HG02970 (cell line): ENCODE measurements around the gene CLN3.
"Not testable (repeated sequence)": the region's sequence is repeated elsewhere in the genome, so short reads cannot be mapped to it uniquely, and the experiment has no call there.

Source experiments
- ATAC-seq: cut with Tn5 transposase; IDR thresholded peaks from one replicate; pipeline ENCODE4 v1.9.1; 2021; ENCODE audit warnings: mild to moderate bottlenecking, moderate library complexity, moderate number of reproducible peaks; ENCODE audit not compliant: unreplicated experiment, low FRiP score

Gene CLN3

DNA sequence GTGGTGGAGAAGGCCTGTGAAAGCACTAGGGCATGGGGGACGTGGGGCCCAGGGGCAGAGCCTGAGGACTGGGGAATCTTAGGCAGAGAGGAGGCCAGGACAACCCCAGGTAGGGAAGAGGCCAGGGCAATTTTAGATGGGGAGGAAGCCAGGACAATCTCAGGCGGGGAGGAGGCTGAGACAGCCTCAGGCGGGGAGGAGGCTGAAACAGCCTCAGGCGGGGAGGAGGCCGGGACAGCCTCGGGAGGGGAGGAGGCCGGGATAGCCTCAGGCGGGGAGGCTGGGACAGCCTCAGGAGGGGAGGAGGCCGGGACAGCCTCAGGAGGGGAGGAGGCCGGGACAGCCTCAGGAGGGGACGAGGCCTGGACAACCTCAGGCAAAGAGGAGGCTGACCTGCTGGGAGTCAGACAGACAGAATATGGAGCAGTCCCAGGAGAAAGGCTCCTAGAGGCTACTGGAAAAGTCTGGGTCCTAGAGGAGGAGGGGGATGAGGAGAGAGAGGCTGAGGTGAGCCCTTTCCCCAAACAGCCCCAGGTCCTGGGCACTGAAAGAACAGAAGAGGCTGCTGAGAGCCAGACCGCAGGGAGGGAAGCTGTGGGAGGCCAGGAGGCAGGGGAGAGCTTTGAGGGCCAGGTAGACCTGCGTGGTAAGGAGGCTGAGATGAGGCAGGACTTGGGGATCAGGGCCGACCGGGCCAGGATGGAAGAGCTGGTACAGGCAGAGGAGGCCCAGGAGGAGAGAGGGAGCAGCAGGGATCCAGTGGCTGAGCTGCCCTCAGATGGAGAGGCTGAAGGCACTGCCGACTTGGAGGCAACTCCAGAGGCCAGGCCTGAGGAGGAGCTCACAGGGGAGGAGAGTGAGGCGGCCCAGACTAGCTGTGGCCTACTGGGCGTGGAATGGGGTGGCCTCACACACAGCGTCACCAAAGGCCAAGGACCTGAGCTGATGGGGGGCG lies 4.2 kb upstream of the CLN3 start:
- ATAC-seq, result no peak

DNA sequence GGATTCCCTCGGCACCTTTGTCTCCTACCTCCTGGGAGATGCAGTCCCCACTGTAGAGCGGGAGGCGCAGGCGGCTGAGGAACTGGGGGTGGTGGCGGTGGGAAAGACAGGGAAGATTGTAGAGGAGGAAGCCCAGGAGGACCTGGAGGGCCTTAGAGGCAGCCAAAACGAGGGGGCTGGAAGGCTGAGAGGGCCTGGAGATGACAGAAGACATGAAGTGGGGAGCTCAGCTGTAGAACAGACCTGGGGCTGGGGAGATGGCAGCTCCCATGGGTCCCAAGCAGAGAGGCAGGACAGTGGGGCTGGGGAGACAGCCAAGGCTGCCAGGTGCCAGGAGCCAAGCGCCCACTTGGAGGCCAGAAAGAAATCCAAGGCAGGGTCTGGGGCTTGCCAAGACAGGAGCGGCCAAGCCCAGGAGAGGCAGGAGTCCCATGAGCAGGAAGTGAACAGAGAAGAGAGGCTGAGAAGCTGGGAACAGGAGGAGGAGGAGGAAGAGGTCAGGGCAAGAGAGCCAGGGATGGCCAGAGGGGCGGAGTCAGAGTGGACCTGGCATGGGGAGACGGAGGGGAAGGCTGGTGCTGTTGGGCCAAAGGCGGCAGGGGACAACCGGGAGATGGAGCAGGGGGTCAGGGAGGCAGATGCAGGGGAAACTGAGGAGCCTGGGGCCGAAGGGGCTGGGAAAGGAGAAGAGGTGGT lies 3.4 kb upstream of the CLN3 start:
- ATAC-seq, result no peak

DNA sequence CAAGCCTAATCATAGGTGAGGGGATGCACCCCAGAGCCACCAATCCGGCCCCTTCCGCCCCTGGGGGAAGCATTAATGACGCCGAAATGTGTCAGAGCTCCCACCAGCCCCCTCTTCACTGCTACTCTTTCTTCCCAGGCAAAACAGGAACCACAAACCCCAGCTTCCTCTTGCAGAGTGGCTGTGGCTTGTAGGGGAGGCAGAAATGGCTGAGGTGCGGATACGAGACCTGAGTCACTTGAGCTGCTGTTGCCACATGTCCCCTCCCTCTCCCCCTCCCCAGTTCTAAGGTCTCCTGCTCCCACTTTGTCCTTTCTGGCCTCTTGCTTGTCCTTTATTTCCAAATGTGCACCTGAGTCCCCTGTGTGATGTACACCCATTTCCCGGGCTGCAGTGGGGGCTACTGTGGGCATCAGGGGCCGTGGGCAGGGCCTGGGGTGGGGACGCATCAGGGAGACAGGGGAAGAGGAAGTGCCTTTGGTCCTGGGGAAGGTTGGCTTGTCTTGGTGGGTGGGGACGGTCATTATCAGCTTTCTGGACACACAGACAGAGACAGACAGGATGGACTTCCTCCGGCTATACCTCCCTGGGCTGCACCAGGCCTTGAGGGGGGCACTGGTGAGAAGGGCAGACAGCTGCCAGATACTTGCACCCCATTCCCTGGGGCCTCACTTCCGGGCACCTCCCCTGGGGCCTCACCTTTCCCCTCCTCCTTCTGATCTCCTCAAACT lies 2.4 kb upstream of the CLN3 start, which contains the start of gene APOBR:
TSS of gene APOBR (plus strand) at position 523 of the 731 bp plus-strand sequence. CDS start at position 562, 39 bp downstream.
- ATAC-seq, result peak; percentile 33

DNA sequence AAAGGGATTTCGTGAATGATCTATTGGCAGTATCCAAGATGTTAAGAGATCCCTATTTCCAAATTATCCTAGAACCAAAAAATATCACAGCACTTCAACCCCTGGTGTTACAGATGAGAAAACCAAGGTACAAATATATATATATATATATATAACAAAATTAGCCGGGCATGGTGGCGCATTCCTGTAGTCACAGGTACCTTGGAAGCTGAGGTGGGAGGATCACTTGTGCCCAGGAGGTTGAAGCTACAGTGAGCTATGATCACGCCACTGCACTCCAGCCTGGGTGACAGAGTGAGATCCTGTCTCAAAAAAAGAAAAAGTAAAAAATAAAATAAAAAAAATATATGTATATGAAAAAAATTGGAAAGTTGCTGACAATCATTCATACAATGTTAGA lies 637 bp upstream of the CLN3 start:
- no peak for ATAC-seq

DNA sequence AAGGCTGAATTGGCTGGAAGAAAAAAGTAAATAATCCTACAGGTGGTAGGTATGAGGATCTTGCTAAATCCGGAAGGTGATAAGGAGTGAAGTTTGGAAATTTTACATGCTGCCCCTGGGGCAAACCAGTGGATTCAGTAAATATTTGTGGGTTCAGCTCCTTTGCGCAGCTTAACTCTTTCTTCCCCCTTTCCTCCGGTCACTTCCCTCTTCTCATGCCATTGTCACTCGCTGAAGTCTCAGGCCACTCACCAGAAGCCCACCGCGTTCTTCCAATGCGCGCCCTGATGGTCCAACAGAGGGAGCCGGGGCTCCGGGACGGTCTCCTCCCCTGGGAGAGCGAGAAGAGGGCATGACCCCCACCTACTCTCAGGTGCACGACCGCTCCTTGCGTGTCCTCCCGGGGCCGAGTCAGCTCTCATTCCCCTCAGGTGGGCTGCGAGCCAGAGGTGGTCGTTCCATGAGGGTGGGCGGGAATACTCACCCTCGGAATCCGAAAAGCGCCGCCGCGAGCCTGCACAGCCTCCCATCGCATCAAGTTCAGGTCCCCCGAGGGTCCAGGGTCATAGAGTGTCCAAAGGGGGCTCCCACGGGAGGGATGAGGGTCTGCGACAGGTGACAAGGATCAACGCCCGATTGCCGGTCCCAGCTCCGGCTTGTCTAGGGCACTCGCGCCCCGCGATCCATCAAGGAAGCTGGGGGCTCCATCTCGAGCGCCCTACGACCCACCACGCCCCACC lies 474 bp downstream of the CLN3 start:
- peak; percentile 1 for ATAC-seq

DNA sequence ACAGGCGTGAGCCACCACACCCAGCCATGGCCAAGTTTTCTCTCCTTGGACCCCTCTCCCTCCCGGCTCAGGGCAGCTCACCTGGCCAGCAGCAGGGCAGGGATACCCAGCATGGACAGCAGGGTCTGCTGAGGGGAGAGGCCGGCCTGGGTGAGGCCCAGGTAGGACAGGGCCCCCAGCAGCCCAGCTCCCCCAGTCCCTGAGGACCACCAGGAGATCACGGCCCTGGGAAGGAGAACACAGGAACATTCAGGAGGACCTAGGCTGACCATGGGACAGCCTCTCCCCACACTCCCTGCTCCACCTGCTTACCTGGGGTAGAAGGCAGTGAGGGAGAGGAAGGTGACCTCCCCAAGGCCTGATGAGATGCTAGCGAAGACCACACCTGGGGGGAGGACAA lies 5.6 kb downstream of the CLN3 start:
- ATAC-seq, result no peak

DNA sequence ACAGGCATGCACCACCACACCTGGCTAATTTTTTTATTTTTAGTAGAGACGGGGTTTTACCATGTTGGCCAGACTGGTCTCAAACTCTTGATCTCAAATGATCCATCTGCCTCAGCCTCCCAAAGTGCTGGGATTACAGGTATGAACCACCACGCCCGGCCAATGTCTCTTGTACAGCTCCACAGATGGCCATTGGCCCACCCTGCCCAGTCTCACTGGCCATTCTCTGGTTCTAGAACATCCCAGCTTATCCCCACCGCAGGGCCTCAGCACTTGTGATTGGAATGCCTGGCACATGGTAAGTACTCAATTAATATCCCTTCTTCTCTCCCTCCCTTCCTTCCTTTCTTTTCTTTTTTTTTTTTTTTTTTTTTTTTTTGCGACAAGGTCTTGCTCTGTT lies 8.5 kb downstream of the CLN3 start:
- not testable (repeated sequence) for ATAC-seq

DNA sequence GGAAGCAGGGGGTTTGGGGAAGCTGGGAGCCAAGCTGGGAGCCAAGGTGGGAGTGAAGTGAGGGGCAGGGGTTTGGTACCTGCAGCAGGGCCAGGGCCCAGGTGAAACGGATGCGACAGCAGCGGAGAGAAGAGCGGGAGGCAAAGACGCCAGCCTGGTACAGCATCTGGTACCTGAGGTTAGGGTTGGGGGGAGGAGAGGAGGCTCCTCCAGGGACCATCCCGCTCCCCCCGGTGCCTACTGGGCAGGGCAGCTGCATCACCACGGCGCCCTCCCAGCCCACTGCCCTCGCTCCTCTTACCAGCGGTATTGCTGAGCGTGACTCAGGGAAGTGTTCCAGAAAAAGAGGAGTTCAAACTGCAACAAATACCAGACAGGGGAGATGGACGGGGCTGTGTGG lies 9.8 kb downstream of the CLN3 start:
- no peak for ATAC-seq

DNA sequence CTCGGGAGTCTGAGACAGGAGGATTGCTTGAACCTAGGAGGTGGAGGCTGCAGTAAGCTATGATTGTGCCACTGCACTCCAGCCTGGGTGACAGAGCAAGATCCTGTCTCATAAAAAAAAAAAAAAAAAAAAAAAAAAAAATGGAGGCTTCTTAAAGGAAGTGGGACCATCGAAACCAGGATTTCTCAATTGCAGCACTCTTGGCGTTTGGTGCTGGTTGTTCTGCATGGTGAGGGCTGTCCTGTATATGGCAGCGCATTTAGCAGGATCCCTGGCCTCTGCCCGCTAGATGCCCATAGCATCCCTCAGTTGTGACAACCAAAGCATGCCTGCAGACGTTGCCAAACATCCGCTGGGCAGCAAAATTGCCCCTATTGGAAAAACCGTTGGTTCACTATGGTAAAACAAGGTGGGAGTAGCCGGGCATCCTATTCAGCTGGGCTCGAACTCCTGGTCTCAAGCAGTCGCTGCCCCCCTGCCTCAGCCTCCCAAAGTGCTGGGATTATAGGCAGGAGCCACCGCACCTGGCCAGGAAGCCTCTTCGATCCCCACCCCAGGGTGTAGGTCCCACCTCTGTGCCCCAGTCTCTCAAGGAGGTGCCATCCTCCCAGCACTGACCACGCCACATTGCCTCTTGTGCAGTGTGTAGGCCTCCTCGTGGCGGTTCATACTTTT lies 13.2 kb downstream of the CLN3 start:
- no peak for ATAC-seq

DNA sequence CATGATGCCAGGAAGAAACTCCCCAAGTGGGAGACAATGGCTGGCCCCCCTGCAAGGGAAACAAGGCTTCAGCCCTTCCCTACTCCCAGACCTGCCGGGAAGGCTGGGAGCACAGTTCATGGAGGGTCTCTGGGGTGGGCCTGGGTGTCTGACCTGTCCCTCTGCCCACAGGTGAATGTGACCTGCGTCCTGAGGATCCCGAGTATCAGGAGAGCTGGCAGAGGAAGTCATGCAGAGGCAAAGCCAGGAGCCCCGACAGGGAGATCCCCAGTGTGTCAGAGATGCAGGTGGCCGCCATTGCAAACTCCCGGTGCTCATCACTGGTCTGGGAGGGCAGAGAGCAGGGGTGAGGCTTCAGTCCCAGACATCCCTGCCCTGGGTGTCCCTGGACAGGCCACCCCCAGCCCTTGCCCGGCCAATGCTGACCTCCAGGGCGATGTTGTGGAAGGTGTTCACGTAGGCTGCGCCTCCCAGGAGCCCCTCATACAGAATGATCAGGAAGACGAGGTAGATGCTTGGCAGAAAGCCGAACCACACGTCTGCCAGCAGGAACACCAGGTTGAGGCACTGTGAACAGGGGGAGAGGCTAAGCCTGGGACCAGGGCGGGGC lies 14.5 kb downstream of the CLN3 start:
- ATAC-seq, result no peak

DNA sequence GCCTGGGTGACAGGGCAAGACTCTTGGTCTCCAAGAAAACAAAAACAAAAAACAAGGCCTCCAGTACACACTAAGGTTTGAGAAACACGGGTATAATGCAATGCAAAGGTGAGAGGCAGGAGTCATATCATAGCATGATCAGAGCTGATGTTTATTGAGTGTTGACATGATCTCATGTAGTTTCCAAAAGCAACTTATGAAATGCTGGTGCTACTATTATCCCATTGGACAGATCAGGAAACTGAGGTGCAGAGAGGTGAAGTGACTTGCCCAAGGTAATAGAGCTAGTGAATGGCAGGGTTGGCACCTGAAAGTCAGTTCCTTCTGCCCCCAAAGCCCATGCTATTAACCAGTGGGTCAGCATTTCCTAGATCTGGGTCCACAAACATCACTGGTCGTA lies 16.7 kb downstream of the CLN3 start:
- ATAC-seq, result no peak

DNA sequence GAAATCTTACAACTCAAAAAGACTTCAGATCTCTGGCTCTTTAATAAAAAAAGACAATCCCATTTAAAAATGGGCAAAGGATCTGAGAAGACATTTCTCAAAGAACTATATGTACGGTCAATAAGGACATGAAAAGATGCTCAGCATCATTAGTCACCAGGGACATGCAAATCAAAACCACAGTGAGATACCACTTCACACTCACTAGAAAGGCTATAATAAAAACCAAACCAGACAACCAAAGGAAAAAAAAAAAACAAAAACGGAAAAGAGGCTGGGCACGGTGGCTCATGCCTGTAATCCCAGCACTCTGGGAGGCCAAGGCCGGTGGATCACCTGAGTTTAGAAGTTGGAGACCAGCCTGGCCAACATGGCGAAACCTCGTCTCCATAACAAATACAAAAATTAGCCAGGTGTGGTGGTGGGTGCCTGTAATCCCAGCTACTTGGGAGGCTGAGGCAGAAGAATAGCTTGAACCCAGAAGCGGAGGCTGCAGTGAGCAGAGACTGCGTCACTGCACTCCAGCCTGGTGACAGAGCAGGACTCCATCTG lies 18.1 kb downstream of the CLN3 start:
- no peak for ATAC-seq

DNA sequence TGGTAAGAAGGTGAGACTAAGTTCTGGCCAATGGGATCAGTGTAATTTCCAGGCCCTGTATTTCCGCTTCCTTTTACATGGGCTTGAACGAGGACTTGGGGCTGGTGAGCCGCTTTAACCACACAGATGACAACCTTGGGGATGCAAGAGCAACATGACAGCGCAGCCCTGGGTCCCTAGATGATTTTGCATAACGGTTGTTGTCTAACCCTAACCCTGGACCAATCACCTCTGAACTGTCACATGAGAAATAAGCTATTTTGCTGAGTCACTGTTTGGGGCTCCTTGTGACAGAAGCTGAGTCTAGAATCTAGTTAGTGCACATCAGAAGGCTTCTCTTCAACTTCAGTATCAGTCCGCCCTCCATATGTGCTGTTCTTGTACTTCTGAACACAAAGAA lies 44.8 kb downstream of the CLN3 start:
- not testable (repeated sequence) for ATAC-seq

DNA sequence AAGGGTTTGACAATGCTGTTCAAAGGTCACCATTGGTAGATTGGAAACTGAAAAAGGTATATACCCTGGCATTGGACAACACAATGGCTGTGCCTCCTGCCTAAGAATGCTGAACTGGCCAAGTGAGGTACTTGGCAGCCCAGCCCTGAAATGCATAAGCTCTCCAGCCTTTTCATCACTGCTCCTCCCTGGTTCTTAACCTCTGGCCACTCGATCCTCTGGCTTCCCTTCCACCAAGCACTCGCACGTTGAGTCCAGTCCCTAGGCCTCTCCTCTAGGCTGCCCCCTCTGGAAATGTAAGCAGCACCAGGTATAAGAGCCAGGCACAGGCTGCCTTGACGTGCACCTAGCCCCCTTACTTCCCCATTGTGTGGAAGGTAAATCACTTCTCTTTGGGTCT lies 45.5 kb downstream of the CLN3 start:
- not testable (repeated sequence) for ATAC-seq

DNA sequence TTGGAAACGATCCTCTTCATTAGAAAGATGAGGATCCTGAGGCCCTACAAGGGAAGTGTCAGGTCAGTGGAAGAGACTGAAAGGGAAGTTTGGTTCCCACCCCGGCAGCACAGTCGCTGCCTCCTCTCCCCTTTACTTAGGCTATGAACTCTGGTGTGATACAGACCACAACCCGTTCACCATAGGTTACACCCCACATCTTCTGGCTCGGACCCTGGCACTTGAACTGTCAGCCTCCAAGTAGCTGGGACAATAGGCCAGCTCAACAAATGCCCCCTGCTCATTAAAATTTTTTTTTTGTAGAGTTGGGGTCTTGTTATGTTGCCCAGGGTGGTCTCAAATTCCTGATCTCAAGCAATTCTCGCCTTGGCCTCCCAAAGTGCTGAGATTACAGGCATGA lies 47.9 kb downstream of the CLN3 start:
- not testable (repeated sequence) for ATAC-seq

DNA sequence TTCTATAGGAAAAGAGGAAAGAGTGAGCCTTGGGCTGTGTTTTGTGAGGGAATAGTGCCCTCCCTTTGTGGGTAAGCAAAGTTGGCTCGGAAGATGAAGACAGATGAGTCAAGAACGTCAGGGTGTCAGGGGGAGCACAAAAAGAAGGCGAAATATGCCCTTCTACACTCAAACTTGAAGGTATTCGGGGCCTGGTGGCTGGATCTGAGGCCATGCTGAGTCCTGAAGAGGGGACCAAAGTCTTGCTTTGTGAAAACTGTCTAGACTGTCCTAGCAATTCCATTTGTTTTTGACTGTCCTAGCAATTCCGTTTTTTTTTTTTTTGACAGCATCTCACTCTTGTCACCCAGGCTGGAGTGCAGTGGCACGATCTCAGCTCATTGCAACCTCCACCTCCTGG lies 53.0 kb downstream of the CLN3 start:
- ATAC-seq, result not testable (repeated sequence)

DNA sequence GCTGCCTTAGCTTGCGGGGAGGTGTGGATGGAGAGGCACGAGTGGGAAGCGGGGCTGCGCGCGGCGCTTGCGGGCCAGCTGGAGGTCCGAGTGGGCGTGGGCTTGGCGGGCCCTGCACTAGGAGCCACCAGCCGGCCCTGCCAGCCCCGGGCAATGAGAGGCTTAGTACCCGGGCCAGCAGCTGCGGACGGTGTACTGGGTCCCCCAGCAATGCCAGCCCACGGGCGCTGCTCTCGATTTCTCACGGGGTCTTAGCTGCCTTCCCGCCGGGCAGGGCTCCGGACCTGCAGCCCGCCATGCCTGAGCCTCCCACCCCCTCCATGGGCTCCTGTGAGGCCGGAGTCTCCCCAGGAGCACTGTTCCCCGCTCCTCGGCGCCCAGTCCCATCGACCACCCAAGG lies 56.5 kb downstream of the CLN3 start:
- ATAC-seq, result not testable (repeated sequence)
